ENCODE data around the gene SLC25A13.

DNA sequence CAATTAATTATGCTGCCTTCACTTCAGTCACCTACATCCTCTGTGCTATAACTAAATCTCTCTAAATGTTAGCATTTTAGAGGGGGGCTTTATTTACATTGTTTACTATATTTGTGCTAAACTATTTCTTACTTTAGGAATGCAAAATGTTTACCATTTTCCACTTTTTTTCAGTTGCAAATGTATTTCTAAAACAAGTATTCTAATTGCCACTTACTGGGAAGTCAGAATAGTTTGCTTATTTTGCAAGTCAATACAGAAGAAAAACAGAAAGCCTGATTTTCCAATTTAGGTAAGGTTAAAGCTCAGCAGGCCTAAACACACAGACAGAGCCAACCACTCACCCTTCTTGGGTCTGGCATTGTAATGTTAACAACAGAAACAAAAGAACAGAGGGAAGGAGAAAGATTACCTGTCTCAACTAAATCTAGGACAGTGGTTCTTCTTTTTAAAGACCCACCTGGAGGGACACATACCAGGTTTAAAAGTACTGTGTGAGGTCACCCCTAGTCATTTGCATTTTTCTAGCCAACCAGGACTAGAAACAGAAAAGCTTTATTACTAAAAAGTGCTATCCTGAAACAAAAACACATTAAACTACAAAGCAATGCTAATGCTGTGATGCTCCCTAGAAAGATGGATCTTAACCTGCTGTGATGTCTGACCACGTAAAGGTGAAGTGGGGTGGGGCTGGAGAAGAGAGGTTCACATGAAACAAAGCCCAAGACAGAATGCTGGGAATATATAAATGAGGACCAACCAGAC is 178.2 kb downstream of the SLC25A13 start:
- TF ChIP-seq, protein P1, sequence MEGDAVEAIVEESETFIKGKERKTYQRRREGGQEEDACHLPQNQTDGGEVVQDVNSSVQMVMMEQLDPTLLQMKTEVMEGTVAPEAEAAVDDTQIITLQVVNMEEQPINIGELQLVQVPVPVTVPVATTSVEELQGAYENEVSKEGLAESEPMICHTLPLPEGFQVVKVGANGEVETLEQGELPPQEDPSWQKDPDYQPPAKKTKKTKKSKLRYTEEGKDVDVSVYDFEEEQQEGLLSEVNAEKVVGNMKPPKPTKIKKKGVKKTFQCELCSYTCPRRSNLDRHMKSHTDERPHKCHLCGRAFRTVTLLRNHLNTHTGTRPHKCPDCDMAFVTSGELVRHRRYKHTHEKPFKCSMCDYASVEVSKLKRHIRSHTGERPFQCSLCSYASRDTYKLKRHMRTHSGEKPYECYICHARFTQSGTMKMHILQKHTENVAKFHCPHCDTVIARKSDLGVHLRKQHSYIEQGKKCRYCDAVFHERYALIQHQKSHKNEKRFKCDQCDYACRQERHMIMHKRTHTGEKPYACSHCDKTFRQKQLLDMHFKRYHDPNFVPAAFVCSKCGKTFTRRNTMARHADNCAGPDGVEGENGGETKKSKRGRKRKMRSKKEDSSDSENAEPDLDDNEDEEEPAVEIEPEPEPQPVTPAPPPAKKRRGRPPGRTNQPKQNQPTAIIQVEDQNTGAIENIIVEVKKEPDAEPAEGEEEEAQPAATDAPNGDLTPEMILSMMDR (IDR thresholded peaks at IDR 0.05; ENCODE audit: low read length) = no peak
- no peak for TF ChIP-seq EZH2 (optimal IDR thresholded peaks at IDR 0.05; ENCODE audit: low read depth, low read length)

All from MM.1S (cell line).